Lung (tissue), 12 donors: ENCODE measurements around the gene PIPOX. TPM values are rescaled to one million over a fixed set of nuclear protein-coding genes. Genes with fewer than 3 reads are reported as not detected.

Source experiments
- ATAC-seq: fragments of 200-7000 bp; cut with Tn5 transposase; one replicate; pipeline ENCODE4 v1.9.1; 2020; ENCODE audit warnings: moderate number of reproducible peaks; ENCODE audit not compliant: insufficient read depth, low FRiP score
- DNase-seq, 3 donors: peaks; one replicate each; pipeline ENCODE4 v3.0.0-alpha.2; 2013 to 2017
- H3K27ac ChIP-seq, 2 donors: one replicate each; pipeline ENCODE4 v1.5.1; 2013; ENCODE audit warnings: mild to moderate bottlenecking in 2 of 2, moderate library complexity in 2 of 2, control low read depth in 1 of 2, inconsistent platforms in 1 of 2, low read depth in 1 of 2, low read length in 1 of 2
- H3K27me3 ChIP-seq, 3 donors: one replicate each; pipeline ENCODE4 v1.5.1; 2013; ENCODE audit warnings: low read length in 2 of 3; ENCODE audit not compliant: control insufficient read depth in 3 of 3, insufficient read depth in 3 of 3
- H3K36me3 ChIP-seq, 4 donors: one replicate each; pipeline ENCODE4 v1.5.1; 2013; ENCODE audit warnings: low read length in 4 of 4, mild to moderate bottlenecking in 1 of 4, moderate library complexity in 1 of 4; ENCODE audit not compliant: control insufficient read depth in 4 of 4, insufficient read depth in 4 of 4
- H3K4me1 ChIP-seq, 5 donors: one replicate each; pipeline ENCODE4 v1.5.1; 2013; ENCODE audit warnings: low read length in 5 of 5, mild to moderate bottlenecking in 2 of 5, moderate library complexity in 1 of 5; ENCODE audit not compliant: control insufficient read depth in 5 of 5, insufficient read depth in 5 of 5
- H3K4me3 ChIP-seq: one replicate; pipeline ENCODE4 v1.5.1; 2013; ENCODE audit warnings: mild to moderate bottlenecking, control low read depth, moderate library complexity
- H3K9ac ChIP-seq, 2 donors: one replicate each; pipeline ENCODE4 v1.5.1; 2013; ENCODE audit warnings: low read length in 2 of 2, control low read depth in 1 of 2; ENCODE audit not compliant: insufficient read depth in 1 of 2
- H3K9me3 ChIP-seq, 4 donors: one replicate each; pipeline ENCODE4 v1.5.1; 2013; ENCODE audit warnings: low read length in 3 of 4, mild to moderate bottlenecking in 1 of 4, moderate library complexity in 1 of 4; ENCODE audit not compliant: control insufficient read depth in 4 of 4, insufficient read depth in 3 of 4
- WGBS, 2 donors: extraction: QIAGEN DNeasy Blood & Tissue Kit; methylation state at CpG; one replicate each; pipeline ENCODE4 v1.1.7; 2013; 5-methylcytosine and 5-hydroxymethylcytosine counted together
- polyA plus RNA-seq, 2 donors: library from polyadenylated mRNA; stranded (reverse); fragments of 200-250 nt; gene quantifications; one replicate each; pipeline ENCODE4 v1.2.1, GENCODE V29; 2013
- total RNA-seq, 2 donors: library from RNA; depleted of rRNA in 1 of 2; stranded (reverse); fragments of >200 nt in 1 of 2; gene quantifications; one replicate each; pipeline ENCODE4 v1.2.1, GENCODE V29; 2014 to 2021
- TF ChIP-seq, protein P1 (sequence below): IDR thresholded peaks from 2 replicates; pipeline ENCODE4 v1.5.1; 2012; ENCODE audit warnings: mild to moderate bottlenecking; ENCODE audit errors: control extremely low read depth, extremely low read depth
- donor health status: control.
- donor health status: control.
- donor health status: Bipolar disorder and iron deficiency.
- donor health status: healthy.
- donor health status: DM: yes; HTN: yes; CAD: no.

The PIPOX gene
- total and polyA plus RNA-seq, 4 donors: 0.27 to 1.9 (median 0.91) TPM

GRCh38 chr17:28997806-28998205 lies 45.1 kb upstream of the PIPOX start:
- Histone ChIP-seq H3K27ac (no peak overlapping the region), H3K4me3 (no peak overlapping the region), H3K4me1 (no peaks in the 10 kb centered on the region), H3K36me3 (no peaks in the 10 kb centered on the region), H3K9me3 (no peaks in the 10 kb centered on the region), H3K27me3 (peaks cover 0 to 11% (median 3%) of the 10 kb centered on the region in 3 donors), H3K9ac (no peak overlapping the region)
- WGBS, 2 donors: 92 to 100% methylated on average over 1 of the region's 1 CpG
- DNase-seq (no peak), ATAC-seq (no peak)
- TF ChIP-seq, protein P1, sequence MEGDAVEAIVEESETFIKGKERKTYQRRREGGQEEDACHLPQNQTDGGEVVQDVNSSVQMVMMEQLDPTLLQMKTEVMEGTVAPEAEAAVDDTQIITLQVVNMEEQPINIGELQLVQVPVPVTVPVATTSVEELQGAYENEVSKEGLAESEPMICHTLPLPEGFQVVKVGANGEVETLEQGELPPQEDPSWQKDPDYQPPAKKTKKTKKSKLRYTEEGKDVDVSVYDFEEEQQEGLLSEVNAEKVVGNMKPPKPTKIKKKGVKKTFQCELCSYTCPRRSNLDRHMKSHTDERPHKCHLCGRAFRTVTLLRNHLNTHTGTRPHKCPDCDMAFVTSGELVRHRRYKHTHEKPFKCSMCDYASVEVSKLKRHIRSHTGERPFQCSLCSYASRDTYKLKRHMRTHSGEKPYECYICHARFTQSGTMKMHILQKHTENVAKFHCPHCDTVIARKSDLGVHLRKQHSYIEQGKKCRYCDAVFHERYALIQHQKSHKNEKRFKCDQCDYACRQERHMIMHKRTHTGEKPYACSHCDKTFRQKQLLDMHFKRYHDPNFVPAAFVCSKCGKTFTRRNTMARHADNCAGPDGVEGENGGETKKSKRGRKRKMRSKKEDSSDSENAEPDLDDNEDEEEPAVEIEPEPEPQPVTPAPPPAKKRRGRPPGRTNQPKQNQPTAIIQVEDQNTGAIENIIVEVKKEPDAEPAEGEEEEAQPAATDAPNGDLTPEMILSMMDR: no peak

DNA sequence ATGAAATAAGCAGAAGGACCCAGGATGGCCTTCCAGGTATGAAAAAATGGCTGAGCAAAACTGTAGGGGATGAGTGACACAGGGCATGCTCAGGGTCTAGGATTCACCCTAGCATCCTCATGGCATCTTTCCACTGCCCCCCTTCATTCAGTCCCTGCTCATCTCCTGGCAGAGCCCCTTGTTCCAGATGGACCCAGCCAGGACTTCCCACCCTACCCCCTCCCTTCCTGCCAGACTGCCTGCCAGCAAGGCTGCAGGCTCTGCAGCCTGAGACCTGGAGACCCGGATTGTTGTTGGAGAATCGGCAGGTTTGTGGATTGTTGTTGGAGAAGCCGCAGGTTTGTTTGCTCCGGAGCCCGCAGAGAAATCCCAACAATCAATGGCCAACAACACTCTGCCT lies 43.7 kb upstream of the PIPOX start:
- Histone ChIP-seq H3K9me3 (peaks cover 0 to 3% (median 0%) of the 10 kb centered on the region in 4 donors), H3K4me3 (no peak overlapping the region), H3K36me3 (no peaks in the 10 kb centered on the region), H3K9ac (no peak overlapping the region), H3K27me3 (peaks cover 2 to 21% (median 16%) of the 10 kb centered on the region in 3 donors), H3K4me1 (no peaks in the 10 kb centered on the region), H3K27ac (no peak overlapping the region)
- no peak for ATAC-seq
- 50 to 59% methylated on average over 5 of the region's 5 CpGs for WGBS, 2 donors
- no peak for DNase-seq
- TF ChIP-seq, protein P1: no peak

GRCh38 chr17:29000973-29001372 lies 42.0 kb upstream of the PIPOX start:
- 82 to 89% methylated on average over 5 of the region's 5 CpGs for WGBS, 2 donors
- peaks cover 8 to 33% (median 26%) of the 10 kb centered on the region in 3 donors for H3K27me3 ChIP-seq
- TF ChIP-seq, protein P1: no peak
- H3K9ac ChIP-seq: no peak overlapping the region
- H3K9me3 ChIP-seq: peaks cover 0 to 11% (median 0%) of the 10 kb centered on the region in 4 donors
- no peak overlapping the region for H3K4me3 ChIP-seq
- ATAC-seq (no peak), DNase-seq (no peak)
- H3K4me1 ChIP-seq: peaks cover 0 to 4% (median 0%) of the 10 kb centered on the region in 5 donors
- H3K27ac ChIP-seq: no peak overlapping the region
- no peaks in the 10 kb centered on the region for H3K36me3 ChIP-seq

DNA sequence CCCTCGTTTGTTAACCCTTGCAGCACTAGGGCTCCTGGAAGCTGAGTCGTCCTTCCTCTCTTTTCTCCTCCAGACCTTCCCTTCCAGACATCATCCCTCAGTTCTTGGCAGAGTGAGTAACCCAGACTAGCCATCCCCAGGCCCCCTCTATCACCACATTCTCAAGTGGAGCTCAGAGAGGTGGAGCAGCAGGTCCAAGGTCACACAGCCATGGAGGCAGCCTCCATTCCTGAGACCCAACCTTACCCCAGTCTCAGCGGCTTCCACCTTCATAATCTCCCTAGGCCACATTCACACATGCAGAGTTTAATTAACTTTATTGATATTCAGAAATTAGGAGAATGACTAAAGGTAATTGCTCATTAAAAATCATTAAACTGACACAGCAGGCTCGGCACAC lies 40.1 kb upstream of the PIPOX start:
- Histone ChIP-seq H3K36me3 (no peaks in the 10 kb centered on the region), H3K9ac (no peak overlapping the region), H3K27ac (no peak overlapping the region), H3K4me1 (peaks cover 0 to 5% (median 0%) of the 10 kb centered on the region in 5 donors), H3K9me3 (peaks cover 0 to 11% (median 0%) of the 10 kb centered on the region in 4 donors), H3K27me3 (peaks cover 8 to 38% (median 26%) of the 10 kb centered on the region in 3 donors), H3K4me3 (no peak overlapping the region)
- 44 to 51% methylated on average over 4 of the region's 4 CpGs for WGBS, 2 donors
- DNase-seq (no peak), ATAC-seq (no peak)
- TF ChIP-seq, protein P1: no peak
